Gastrocnemius medialis (tissue), 4 donors: ENCODE data around the gene OTUD4.

Source experiments
- CTCF ChIP-seq, 5 experiments: fragments of 450-650 bp in 3 of 5; fragments of 200-600 bp in 2 of 5; sonication (generic) in 2 of 5; IDR thresholded peaks in 4 of 5; conservative IDR thresholded peaks in 1 of 5; 1 replicate in 4 of 5; 2 replicates in 1 of 5; pipeline ENCODE4 v1.5.1; 2016 to 2019; ENCODE audit warnings: antibody characterized with exemption in 5 of 5, mild to moderate bottlenecking in 3 of 5, moderate library complexity in 3 of 5
- POLR2A ChIP-seq, 2 donors: fragments of 450-650 bp; IDR thresholded peaks; one replicate each; pipeline ENCODE4 v1.6.1; 2017; ENCODE audit warnings: antibody characterized with exemption in 2 of 2, mild to moderate bottlenecking in 2 of 2, moderate library complexity in 2 of 2

GRCh38 chr4:145154573-145154972, 25.8 kb downstream of the OTUD4 start:
- no peak for TF ChIP-seq POLR2A (IDR thresholded peaks at IDR 0.05)
- TF ChIP-seq CTCF (IDR thresholded peaks at IDR 0.05 in 4 of 5, conservative IDR thresholded peaks at IDR 0.05 in 1 of 5), result peak; percentile 25 to 70 (median 36)
